ENCODE measurements around the gene CDC14B.
A peak's percentile ranks its signal among the peaks of the same experiment; 100 is the strongest.

Gene CDC14B

GRCh38 chr9:96459268-96460007 is 160.2 kb downstream of the CDC14B start:
- Histone ChIP-seq H3K18ac (ENCODE audit: low read length) (peak overlapping the region; percentile 21), H3K79me1 (ENCODE audit: low read length) (no peaks in the 10 kb centered on the region), H2BK5ac (ENCODE audit: low read depth, low read length, poor library complexity) (no peak overlapping the region), H3K4me2 (ENCODE audit: low read length) (no peak overlapping the region), H3K27ac (ENCODE audit: low read depth, low read length) (no peak overlapping the region), H3K4me1 (ENCODE audit: control insufficient read depth in 1 of 2, insufficient read depth in 2 of 2, low read length in 2 of 2) (peaks cover 0 to 2% of the 10 kb centered on the region in 2 experiments), H2AK5ac (ENCODE audit: low read length) (no peak overlapping the region), H3K4ac (ENCODE audit: low read depth, low read length) (no peak overlapping the region), H4K12ac (ENCODE audit: low read depth, low read length) (no peak overlapping the region), H3K36me3 (ENCODE audit: control insufficient read depth in 1 of 2, insufficient read depth in 2 of 2, low read length in 2 of 2) (peaks cover 7 to 13% of the 10 kb centered on the region in 2 experiments), H3K9me3 (ENCODE audit: insufficient read depth, low read depth, low read length) (no peaks in the 10 kb centered on the region), H4K8ac (ENCODE audit: low read depth, low read length) (no peak overlapping the region), H4K91ac (ENCODE audit: low read depth, low read length) (no peak overlapping the region), H3K23ac (ENCODE audit: low read length) (no peak overlapping the region), H3K27me3 (ENCODE audit: insufficient read depth, low read length) (no peaks in the 10 kb centered on the region), H3K14ac (ENCODE audit: low read length) (no peak overlapping the region), H2BK12ac (ENCODE audit: low read length) (no peak overlapping the region), H2AFZ (ENCODE audit: insufficient read depth, low read length, poor library complexity) (no peak overlapping the region), H3K79me2 (ENCODE audit: control insufficient read depth, insufficient read depth, low read length, poor library complexity) (no peaks in the 10 kb centered on the region), H3K4me3 (ENCODE audit: low read depth, low read length) (no peak overlapping the region), H2BK120ac (ENCODE audit: insufficient read depth, low read length, poor library complexity) (no peak overlapping the region), H3K9ac (ENCODE audit: low read length) (no peak overlapping the region)
- WGBS (ENCODE audit: extremely low coverage, insufficient coverage, insufficient read length) = no CpG with 5 or more reads among the region's 7 CpGs
- no peak for DNase-seq

DNA sequence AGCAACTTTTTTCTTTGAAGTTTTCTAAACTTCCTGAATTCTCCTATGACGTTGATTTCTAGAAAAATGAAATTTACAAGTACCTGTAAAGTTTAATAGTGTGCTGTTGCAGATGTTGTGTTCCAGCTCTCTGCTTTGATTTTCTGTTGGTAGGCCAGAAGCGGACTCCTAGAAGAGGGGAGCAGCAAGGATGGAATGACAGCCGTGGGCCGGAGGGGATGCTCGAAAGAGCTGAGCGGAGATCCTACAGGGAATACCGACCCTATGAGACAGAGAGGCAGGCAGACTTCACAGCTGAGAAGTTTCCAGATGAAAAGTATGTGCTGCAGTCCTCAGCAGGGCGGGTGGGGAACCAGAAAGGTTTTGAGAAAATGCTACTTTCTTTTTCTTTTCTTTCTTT is 161.4 kb downstream of the CDC14B start:
- Histone ChIP-seq H2BK5ac (ENCODE audit: low read depth, low read length, poor library complexity) (no peak overlapping the region), H3K27ac (ENCODE audit: low read depth, low read length) (no peak overlapping the region), H3K4me3 (ENCODE audit: low read depth, low read length) (no peak overlapping the region), H3K4me2 (ENCODE audit: low read length) (no peak overlapping the region), H3K4me1 (ENCODE audit: control insufficient read depth in 1 of 2, insufficient read depth in 2 of 2, low read length in 2 of 2) (peaks cover 0 to 2% of the 10 kb centered on the region in 2 experiments), H3K23ac (ENCODE audit: low read length) (no peak overlapping the region), H2BK12ac (ENCODE audit: low read length) (no peak overlapping the region), H4K12ac (ENCODE audit: low read depth, low read length) (no peak overlapping the region), H3K36me3 (ENCODE audit: control insufficient read depth in 1 of 2, insufficient read depth in 2 of 2, low read length in 2 of 2) (peaks cover 7 to 12% of the 10 kb centered on the region in 2 experiments), H3K14ac (ENCODE audit: low read length) (no peak overlapping the region), H3K9ac (ENCODE audit: low read length) (no peak overlapping the region), H3K9me3 (ENCODE audit: insufficient read depth, low read depth, low read length) (no peaks in the 10 kb centered on the region), H3K18ac (ENCODE audit: low read length) (no peak overlapping the region), H3K79me2 (ENCODE audit: control insufficient read depth, insufficient read depth, low read length, poor library complexity) (no peaks in the 10 kb centered on the region), H3K4ac (ENCODE audit: low read depth, low read length) (no peak overlapping the region), H2AFZ (ENCODE audit: insufficient read depth, low read length, poor library complexity) (no peak overlapping the region), H2AK5ac (ENCODE audit: low read length) (no peak overlapping the region), H2BK120ac (ENCODE audit: insufficient read depth, low read length, poor library complexity) (no peak overlapping the region), H4K8ac (ENCODE audit: low read depth, low read length) (no peak overlapping the region), H4K91ac (ENCODE audit: low read depth, low read length) (no peak overlapping the region), H3K79me1 (ENCODE audit: low read length) (no peaks in the 10 kb centered on the region), H3K27me3 (ENCODE audit: insufficient read depth, low read length) (no peaks in the 10 kb centered on the region)
- DNase-seq = no peak
- WGBS (ENCODE audit: extremely low coverage, insufficient coverage, insufficient read length) = no CpG with 5 or more reads among the region's 8 CpGs

DNA sequence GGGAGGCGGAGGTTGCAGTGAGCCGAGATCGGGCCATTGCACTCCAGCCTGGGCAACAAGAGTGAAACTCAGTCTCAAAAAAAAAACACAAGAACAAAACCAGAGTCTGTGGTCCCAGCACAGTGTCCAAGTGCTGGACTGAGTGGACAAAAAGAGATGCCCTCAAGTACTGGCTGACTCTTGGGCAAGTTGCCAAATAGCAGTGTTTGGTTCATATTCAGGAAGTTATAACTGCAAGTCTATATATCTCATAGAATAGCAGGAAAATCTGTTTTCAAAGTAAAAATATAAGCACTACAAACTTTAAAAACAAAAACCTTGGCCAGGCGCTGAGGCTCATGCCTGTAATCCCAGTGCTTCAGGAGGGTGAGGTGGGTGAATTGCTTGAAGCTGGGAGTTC is 162.4 kb downstream of the CDC14B start:
- peaks cover 5 to 7% of the 10 kb centered on the region in 2 experiments for H3K36me3 ChIP-seq (ENCODE audit: control insufficient read depth in 1 of 2, insufficient read depth in 2 of 2, low read length in 2 of 2)
- H2AFZ ChIP-seq (ENCODE audit: insufficient read depth, low read length, poor library complexity) = peak overlapping the region; percentile 28
- H3K4ac ChIP-seq (ENCODE audit: low read depth, low read length) = no peak overlapping the region
- no peak overlapping the region for H3K27ac ChIP-seq (ENCODE audit: low read depth, low read length)
- H3K79me2 ChIP-seq (ENCODE audit: control insufficient read depth, insufficient read depth, low read length, poor library complexity) = no peaks in the 10 kb centered on the region
- H3K79me1 ChIP-seq (ENCODE audit: low read length) = no peaks in the 10 kb centered on the region
- no peak overlapping the region for H2BK5ac ChIP-seq (ENCODE audit: low read depth, low read length, poor library complexity)
- peak overlapping the region; percentile 54 for H4K12ac ChIP-seq (ENCODE audit: low read depth, low read length)
- H2AK5ac ChIP-seq (ENCODE audit: low read length) = no peak overlapping the region
- H3K4me2 ChIP-seq (ENCODE audit: low read length) = no peak overlapping the region
- H4K91ac ChIP-seq (ENCODE audit: low read depth, low read length) = no peak overlapping the region
- H3K4me1 ChIP-seq (ENCODE audit: control insufficient read depth in 1 of 2, insufficient read depth in 2 of 2, low read length in 2 of 2) = peaks cover 0 to 2% of the 10 kb centered on the region in 2 experiments
- H3K18ac ChIP-seq (ENCODE audit: low read length) = no peak overlapping the region
- H2BK12ac ChIP-seq (ENCODE audit: low read length) = no peak overlapping the region
- no peak overlapping the region for H3K14ac ChIP-seq (ENCODE audit: low read length)
- H3K9me3 ChIP-seq (ENCODE audit: insufficient read depth, low read depth, low read length) = no peaks in the 10 kb centered on the region
- H3K27me3 ChIP-seq (ENCODE audit: insufficient read depth, low read length) = no peaks in the 10 kb centered on the region
- H3K23ac ChIP-seq (ENCODE audit: low read length) = no peak overlapping the region
- no peak overlapping the region for H4K8ac ChIP-seq (ENCODE audit: low read depth, low read length)
- H3K9ac ChIP-seq (ENCODE audit: low read length) = no peak overlapping the region
- no CpG with 5 or more reads among the region's 4 CpGs for WGBS (ENCODE audit: extremely low coverage, insufficient coverage, insufficient read length)
- no peak overlapping the region for H2BK120ac ChIP-seq (ENCODE audit: insufficient read depth, low read length, poor library complexity)
- no peak for DNase-seq
- H3K4me3 ChIP-seq (ENCODE audit: low read depth, low read length) = no peak overlapping the region

GRCh38 chr9:96453625-96454024 is 166.0 kb downstream of the CDC14B start:
- WGBS (ENCODE audit: extremely low coverage, insufficient coverage, insufficient read length) = no CpG with 5 or more reads among the region's 2 CpGs
- Histone ChIP-seq H3K23ac (ENCODE audit: low read length) (no peak overlapping the region), H2AK5ac (ENCODE audit: low read length) (no peak overlapping the region), H4K8ac (ENCODE audit: low read depth, low read length) (no peak overlapping the region), H3K18ac (ENCODE audit: low read length) (no peak overlapping the region), H3K79me2 (ENCODE audit: control insufficient read depth, insufficient read depth, low read length, poor library complexity) (peaks cover 7% of the 10 kb centered on the region), H3K4me3 (ENCODE audit: low read depth, low read length) (no peak overlapping the region), H3K4ac (ENCODE audit: low read depth, low read length) (no peak overlapping the region), H4K12ac (ENCODE audit: low read depth, low read length) (no peak overlapping the region), H4K91ac (ENCODE audit: low read depth, low read length) (no peak overlapping the region), H2BK12ac (ENCODE audit: low read length) (no peak overlapping the region), H3K79me1 (ENCODE audit: low read length) (peaks cover 10% of the 10 kb centered on the region), H3K27me3 (ENCODE audit: insufficient read depth, low read length) (no peaks in the 10 kb centered on the region), H3K9ac (ENCODE audit: low read length) (no peak overlapping the region), H3K14ac (ENCODE audit: low read length) (no peak overlapping the region), H2AFZ (ENCODE audit: insufficient read depth, low read length, poor library complexity) (no peak overlapping the region), H3K9me3 (ENCODE audit: insufficient read depth, low read depth, low read length) (peaks cover 3% of the 10 kb centered on the region), H2BK5ac (ENCODE audit: low read depth, low read length, poor library complexity) (no peak overlapping the region), H3K4me1 (ENCODE audit: control insufficient read depth in 1 of 2, insufficient read depth in 2 of 2, low read length in 2 of 2) (peaks cover 0 to 6% of the 10 kb centered on the region in 2 experiments), H2BK120ac (ENCODE audit: insufficient read depth, low read length, poor library complexity) (no peak overlapping the region), H3K4me2 (ENCODE audit: low read length) (no peak overlapping the region), H3K27ac (ENCODE audit: low read depth, low read length) (no peak overlapping the region), H3K36me3 (ENCODE audit: control insufficient read depth in 1 of 2, insufficient read depth in 2 of 2, low read length in 2 of 2) (peaks cover 2 to 3% of the 10 kb centered on the region in 2 experiments)
- peak in 1 of 2 donors; percentile 33 for DNase-seq
